ENCODE data around the gene UGT1A8.

The UGT1A8 gene

DNA sequence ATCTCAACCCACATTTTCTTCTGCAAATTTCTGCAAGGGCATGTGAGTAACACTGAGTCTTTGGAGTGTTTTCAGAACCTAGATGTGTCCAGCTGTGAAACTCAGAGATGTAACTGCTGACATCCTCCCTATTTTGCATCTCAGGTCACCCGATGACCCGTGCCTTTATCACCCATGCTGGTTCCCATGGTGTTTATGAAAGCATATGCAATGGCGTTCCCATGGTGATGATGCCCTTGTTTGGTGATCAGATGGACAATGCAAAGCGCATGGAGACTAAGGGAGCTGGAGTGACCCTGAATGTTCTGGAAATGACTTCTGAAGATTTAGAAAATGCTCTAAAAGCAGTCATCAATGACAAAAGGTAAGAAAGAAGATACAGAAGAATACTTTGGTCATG lies 150.6 kb downstream of the UGT1A8 start:
- H3K27me3 ChIP-seq (ENCODE audit: insufficient read depth, low read length, poor library complexity, severe bottlenecking): no peaks in the 10 kb centered on the region
- H4K20me1 ChIP-seq (ENCODE audit: insufficient read depth, low read length, poor library complexity, severe bottlenecking): no peaks in the 10 kb centered on the region
- no peaks in the 10 kb centered on the region for H3F3A ChIP-seq (ENCODE audit: low read depth)
- no peak overlapping the region for H3K4me3 ChIP-seq (ENCODE audit: low read length, poor library complexity, severe bottlenecking)
- H3K9me2 ChIP-seq (replicated peaks; ENCODE audit: low read depth, low read length): no peaks in the 10 kb centered on the region
- H3K9ac ChIP-seq (ENCODE audit: low read depth, low read length, poor library complexity, severe bottlenecking): no peak overlapping the region
- no peaks in the 10 kb centered on the region for H3K4me1 ChIP-seq (ENCODE audit: insufficient read depth, low read length, poor library complexity, severe bottlenecking)
- H3K79me2 ChIP-seq (ENCODE audit: insufficient read depth, low read length): no peaks in the 10 kb centered on the region
- no peaks in the 10 kb centered on the region for H3K36me3 ChIP-seq (ENCODE audit: insufficient read depth, low read length)
- no peak overlapping the region for H2AFZ ChIP-seq (ENCODE audit: low read length)
- TF ChIP-seq, protein P1, sequence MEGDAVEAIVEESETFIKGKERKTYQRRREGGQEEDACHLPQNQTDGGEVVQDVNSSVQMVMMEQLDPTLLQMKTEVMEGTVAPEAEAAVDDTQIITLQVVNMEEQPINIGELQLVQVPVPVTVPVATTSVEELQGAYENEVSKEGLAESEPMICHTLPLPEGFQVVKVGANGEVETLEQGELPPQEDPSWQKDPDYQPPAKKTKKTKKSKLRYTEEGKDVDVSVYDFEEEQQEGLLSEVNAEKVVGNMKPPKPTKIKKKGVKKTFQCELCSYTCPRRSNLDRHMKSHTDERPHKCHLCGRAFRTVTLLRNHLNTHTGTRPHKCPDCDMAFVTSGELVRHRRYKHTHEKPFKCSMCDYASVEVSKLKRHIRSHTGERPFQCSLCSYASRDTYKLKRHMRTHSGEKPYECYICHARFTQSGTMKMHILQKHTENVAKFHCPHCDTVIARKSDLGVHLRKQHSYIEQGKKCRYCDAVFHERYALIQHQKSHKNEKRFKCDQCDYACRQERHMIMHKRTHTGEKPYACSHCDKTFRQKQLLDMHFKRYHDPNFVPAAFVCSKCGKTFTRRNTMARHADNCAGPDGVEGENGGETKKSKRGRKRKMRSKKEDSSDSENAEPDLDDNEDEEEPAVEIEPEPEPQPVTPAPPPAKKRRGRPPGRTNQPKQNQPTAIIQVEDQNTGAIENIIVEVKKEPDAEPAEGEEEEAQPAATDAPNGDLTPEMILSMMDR (conservative IDR thresholded peaks at IDR 0.05; ENCODE audit: low read length): no peak
- no peak for TF ChIP-seq EZH2phosphoT487 (IDR thresholded peaks at IDR 0.05; ENCODE audit: borderline replicate concordance)
- no peaks in the 10 kb centered on the region for H3K9me3 ChIP-seq (ENCODE audit: insufficient read depth, low read depth, low read length)
- no peak overlapping the region for H3K4me2 ChIP-seq (ENCODE audit: low read depth, low read length, poor library complexity, severe bottlenecking)

DNA sequence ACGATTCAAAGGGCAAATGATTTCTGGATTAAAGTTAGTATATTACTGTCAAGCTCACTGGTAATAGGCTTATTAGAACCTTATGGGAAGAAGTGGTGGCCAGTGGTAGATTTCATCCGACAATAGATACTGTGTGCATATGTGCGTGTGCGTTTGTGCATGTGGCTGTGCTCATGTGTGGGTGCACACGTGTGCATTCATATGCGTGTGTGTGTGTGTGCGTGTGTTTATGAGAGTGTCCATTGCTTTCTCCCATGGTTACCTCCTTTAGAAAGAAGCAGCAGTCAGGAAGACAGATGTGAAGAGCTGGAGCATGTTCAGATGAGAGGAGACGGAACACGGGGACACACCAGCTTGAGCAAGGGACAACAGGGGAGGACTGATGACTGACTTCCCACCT lies 151.8 kb downstream of the UGT1A8 start:
- H3F3A ChIP-seq (ENCODE audit: low read depth): no peaks in the 10 kb centered on the region
- H3K9me3 ChIP-seq (ENCODE audit: insufficient read depth, low read depth, low read length): no peaks in the 10 kb centered on the region
- H3K27me3 ChIP-seq (ENCODE audit: insufficient read depth, low read length, poor library complexity, severe bottlenecking): no peaks in the 10 kb centered on the region
- H3K9me2 ChIP-seq (replicated peaks; ENCODE audit: low read depth, low read length): no peaks in the 10 kb centered on the region
- H3K79me2 ChIP-seq (ENCODE audit: insufficient read depth, low read length): no peaks in the 10 kb centered on the region
- no peaks in the 10 kb centered on the region for H4K20me1 ChIP-seq (ENCODE audit: insufficient read depth, low read length, poor library complexity, severe bottlenecking)
- H3K4me2 ChIP-seq (ENCODE audit: low read depth, low read length, poor library complexity, severe bottlenecking): no peak overlapping the region
- H3K9ac ChIP-seq (ENCODE audit: low read depth, low read length, poor library complexity, severe bottlenecking): no peak overlapping the region
- no peak for TF ChIP-seq EZH2phosphoT487 (IDR thresholded peaks at IDR 0.05; ENCODE audit: borderline replicate concordance)
- TF ChIP-seq, protein P1 (conservative IDR thresholded peaks at IDR 0.05; ENCODE audit: low read length): no peak
- no peaks in the 10 kb centered on the region for H3K4me1 ChIP-seq (ENCODE audit: insufficient read depth, low read length, poor library complexity, severe bottlenecking)
- H3K4me3 ChIP-seq (ENCODE audit: low read length, poor library complexity, severe bottlenecking): no peak overlapping the region
- H3K36me3 ChIP-seq (ENCODE audit: insufficient read depth, low read length): no peaks in the 10 kb centered on the region
- H2AFZ ChIP-seq (ENCODE audit: low read length): no peak overlapping the region

DNA sequence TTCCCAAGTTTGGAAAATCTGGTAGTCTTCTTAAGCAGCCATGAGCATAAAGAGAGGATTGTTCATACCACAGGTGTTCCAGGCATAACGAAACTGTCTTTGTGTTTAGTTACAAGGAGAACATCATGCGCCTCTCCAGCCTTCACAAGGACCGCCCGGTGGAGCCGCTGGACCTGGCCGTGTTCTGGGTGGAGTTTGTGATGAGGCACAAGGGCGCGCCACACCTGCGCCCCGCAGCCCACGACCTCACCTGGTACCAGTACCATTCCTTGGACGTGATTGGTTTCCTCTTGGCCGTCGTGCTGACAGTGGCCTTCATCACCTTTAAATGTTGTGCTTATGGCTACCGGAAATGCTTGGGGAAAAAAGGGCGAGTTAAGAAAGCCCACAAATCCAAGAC lies 154.7 kb downstream of the UGT1A8 start:
- Histone ChIP-seq H3K27me3 (ENCODE audit: insufficient read depth, low read length, poor library complexity, severe bottlenecking) (no peaks in the 10 kb centered on the region), H3F3A (ENCODE audit: low read depth) (no peaks in the 10 kb centered on the region), H4K20me1 (ENCODE audit: insufficient read depth, low read length, poor library complexity, severe bottlenecking) (no peaks in the 10 kb centered on the region), H3K9me3 (ENCODE audit: insufficient read depth, low read depth, low read length) (no peaks in the 10 kb centered on the region), H3K4me1 (ENCODE audit: insufficient read depth, low read length, poor library complexity, severe bottlenecking) (no peaks in the 10 kb centered on the region), H3K9me2 (replicated peaks; ENCODE audit: low read depth, low read length) (no peaks in the 10 kb centered on the region), H3K4me3 (ENCODE audit: low read length, poor library complexity, severe bottlenecking) (no peak overlapping the region), H3K36me3 (ENCODE audit: insufficient read depth, low read length) (no peaks in the 10 kb centered on the region), H3K9ac (ENCODE audit: low read depth, low read length, poor library complexity, severe bottlenecking) (no peak overlapping the region), H3K4me2 (ENCODE audit: low read depth, low read length, poor library complexity, severe bottlenecking) (no peak overlapping the region), H3K79me2 (ENCODE audit: insufficient read depth, low read length) (no peaks in the 10 kb centered on the region), H2AFZ (ENCODE audit: low read length) (no peak overlapping the region)
- no peak for TF ChIP-seq EZH2phosphoT487 (IDR thresholded peaks at IDR 0.05; ENCODE audit: borderline replicate concordance)
- TF ChIP-seq, protein P1 (conservative IDR thresholded peaks at IDR 0.05; ENCODE audit: low read length): no peak
